SK-N-SH (cell line): ENCODE data around the gene TAF5. TPM values are rescaled to one million over a fixed set of nuclear protein-coding genes. Genes with fewer than 3 reads are reported as not detected.

Source experiments
- CTCF ChIA-PET: fragments of 300-600, 350-600 bp; formaldehyde crosslinking; extraction: SDS; loops from one replicate; lab custom pipeline; 2021; lab: Yijun Ruan, JAX
- POLR2A ChIA-PET: fragments of 350-600 bp; sonication (Branson Sonifier 250); formaldehyde crosslinking; extraction: SDS; loops from one replicate; lab custom pipeline; 2020; ENCODE audit warnings: antibody characterized with exemption, inconsistent platforms; lab: Yijun Ruan, JAX
- DNase-seq: peaks from one replicate; pipeline ENCODE4 v3.0.0; 2012
- H2AFZ ChIP-seq: fragments of 200-600 bp; sonication (generic); 2 replicates; pipeline ENCODE4 v1.8.1; 2016; ENCODE audit warnings: antibody characterized with exemption, mild to moderate bottlenecking, low read depth
- H3F3A ChIP-seq: fragments of 200-600 bp; sonication (generic); replicated peaks from 2 replicates; pipeline ENCODE3; 2016; ENCODE audit warnings: antibody characterized with exemption, mild to moderate bottlenecking; ENCODE audit not compliant: insufficient read depth
- H3K27ac ChIP-seq, 2 experiments: fragments of 200-500 bp in 1 of 2; fragments of 200-600 bp in 1 of 2; sonication (Bioruptor generic) in 1 of 2; sonication (generic), shearing (Covaris generic) in 1 of 2; 2 replicates each; pipeline versions ENCODE4 v1.5.1 to v1.6.1; 2014 to 2016; ENCODE audit warnings: low read depth in 2 of 2, inconsistent platforms in 1 of 2, low read length in 1 of 2, mild to moderate bottlenecking in 1 of 2, mixed read lengths in 1 of 2
- H3K27me3 ChIP-seq: fragments of 200-600 bp; sonication (generic), shearing (Covaris generic); 2 replicates; pipeline ENCODE4 v1.6.1; 2016; ENCODE audit warnings: mixed run types; ENCODE audit not compliant: insufficient read depth
- H3K36me3 ChIP-seq, 2 experiments: fragments of 200-500 bp in 1 of 2; fragments of 200-600 bp in 1 of 2; sonication (Bioruptor generic) in 1 of 2; sonication (generic) in 1 of 2; replicated peaks in 1 of 2; 2 replicates each; pipeline versions ENCODE3 to v1.5.1; 2014 to 2016; ENCODE audit warnings: low read length in 1 of 2, mild to moderate bottlenecking in 1 of 2; ENCODE audit not compliant: insufficient read depth in 2 of 2, control insufficient read depth in 1 of 2
- H3K4me1 ChIP-seq, 2 experiments: fragments of 200-500 bp in 1 of 2; fragments of 200-600 bp in 1 of 2; sonication (Bioruptor generic) in 1 of 2; sonication (generic), shearing (Covaris generic) in 1 of 2; 2 replicates each; pipeline versions ENCODE4 v1.5.1 to v1.6.1; 2014 to 2016; ENCODE audit warnings: low read depth in 1 of 2, low read length in 1 of 2, mixed run types in 1 of 2; ENCODE audit not compliant: insufficient read depth in 2 of 2, control insufficient read depth in 1 of 2
- H3K4me2 ChIP-seq: fragments of 200-600 bp; sonication (generic), shearing (Covaris generic); 2 replicates; pipeline ENCODE4 v1.6.1; 2017; ENCODE audit warnings: mixed run types
- H3K4me3 ChIP-seq, 2 experiments: fragments of 200-500 bp in 1 of 2; fragments of 200-600 bp in 1 of 2; sonication (Bioruptor generic) in 1 of 2; sonication (generic), shearing (Covaris generic) in 1 of 2; 2 replicates each; pipeline versions ENCODE4 v1.5.1 to v1.8.1; 2014 to 2016; ENCODE audit warnings: low read depth in 2 of 2, inconsistent platforms in 1 of 2, low read length in 1 of 2, mild to moderate bottlenecking in 1 of 2, mixed read lengths in 1 of 2, moderate library complexity in 1 of 2
- H3K79me2 ChIP-seq: fragments of 200-600 bp; sonication (generic); 2 replicates; pipeline ENCODE4 v1.8.1; 2017; ENCODE audit warnings: mild to moderate bottlenecking; ENCODE audit not compliant: insufficient read depth
- H3K9ac ChIP-seq: fragments of 200-600 bp; sonication (generic); 2 replicates; pipeline ENCODE4 v1.6.1; 2017; ENCODE audit warnings: mixed run types
- H3K9me2 ChIP-seq: fragments of 200-600 bp; sonication (generic); 2 replicates; pipeline ENCODE4 v1.6.1; 2017; ENCODE audit warnings: mixed run types
- H3K9me3 ChIP-seq: fragments of 200-600 bp; sonication (generic); 2 replicates; pipeline ENCODE4 v1.6.1; 2017; ENCODE audit warnings: mixed run types, mild to moderate bottlenecking, moderate library complexity
- H4K20me1 ChIP-seq: fragments of 200-600 bp; sonication (generic); 2 replicates; pipeline ENCODE4 v1.6.1; 2017; ENCODE audit warnings: mild to moderate bottlenecking, mixed run types; ENCODE audit not compliant: insufficient read depth
- ELF1 ChIP-seq: IDR thresholded peaks from 2 replicates; pipeline ENCODE4 v1.4.0; 2012
- MEF2A ChIP-seq: IDR thresholded peaks from 2 replicates; pipeline ENCODE4 v1.4.0; 2012; ENCODE audit warnings: low read depth, borderline replicate concordance
- NRF1 ChIP-seq: IDR thresholded peaks from 2 replicates; pipeline ENCODE4 v1.6.1; 2012; ENCODE audit warnings: low read depth, mild to moderate bottlenecking, low read length
- POLR2AphosphoS5 ChIP-seq: IDR thresholded peaks from 2 replicates; pipeline ENCODE4 v1.6.1; 2012; ENCODE audit warnings: low read depth, low read length
- SIN3A ChIP-seq: IDR thresholded peaks from 2 replicates; pipeline ENCODE4 v1.6.1; 2012; ENCODE audit warnings: low read depth, mild to moderate bottlenecking, low read length, moderate library complexity, borderline replicate concordance
- TAF1 ChIP-seq: IDR thresholded peaks from 2 replicates; pipeline ENCODE4 v1.6.1; 2012; ENCODE audit warnings: low read depth, mild to moderate bottlenecking, low read length, moderate library complexity, borderline replicate concordance
- USF2 ChIP-seq: fragments of 150-350 bp; IDR thresholded peaks from 2 replicates; pipeline ENCODE4 v1.6.1; 2017; ENCODE audit warnings: antibody characterized with exemption, low read length, low read depth, borderline replicate concordance
- WGBS: methylation state at CpG from one replicate; pipeline ENCODE4 v1.1.6; 2017; ENCODE audit warnings: low lambda C conversion rate; 5-methylcytosine and 5-hydroxymethylcytosine counted together
- polyA plus RNA-seq, 3 experiments: library from polyadenylated mRNA; depleted of rRNA; stranded (reverse); fragments of >200 nt; gene quantifications; 2 replicates each; pipeline ENCODE4 v1.2.3, GENCODE V29; 2012
- TF ChIP-seq, protein P1 (sequence below): IDR thresholded peaks from 2 replicates; pipeline ENCODE4; 2012
- TF ChIP-seq, protein P2 (sequence below): fragments of 150-350 bp; IDR thresholded peaks from 2 replicates; pipeline ENCODE4 v1.6.1; 2016; ENCODE audit warnings: mild to moderate bottlenecking, low read depth, low read length

The TAF5 gene
- polyA plus RNA-seq, 1 of the 3 experiments (the other 2 are of a cell fraction) = 1.3 TPM

DNA sequence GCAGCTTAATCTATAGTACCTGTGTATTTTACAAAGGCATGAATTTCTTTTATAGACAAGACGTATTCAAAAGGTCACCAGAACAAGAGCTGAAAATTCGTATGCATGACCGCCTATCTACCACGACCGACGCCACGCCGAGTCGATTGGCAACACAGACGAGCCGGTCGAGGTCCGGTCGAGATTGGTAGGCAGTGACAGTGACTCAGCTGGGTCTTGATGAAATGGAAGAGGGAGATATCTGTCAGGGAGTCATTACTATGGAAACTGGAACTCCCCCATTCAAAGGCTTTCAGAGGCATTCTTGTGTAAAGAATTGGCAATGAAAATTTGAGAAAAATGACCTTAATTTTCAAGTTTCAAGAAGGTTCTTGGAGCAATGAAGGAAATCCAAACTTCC, 26.4 kb downstream of the TAF5 start:
- Histone ChIP-seq H3K4me2 (0 out of 2 replicates have a peak overlapping the region, but pooled peaks have one; percentile 96), H3K27me3 (no peaks in the 10 kb centered on the region)
- no peak for DNase-seq

GRCh38 chr10:103395754-103396066, 27.9 kb downstream of the TAF5 start:
- peaks cover 56 to 59% of the 10 kb centered on the region in 2 experiments for H3K36me3 ChIP-seq
- ChIA-PET CTCF (interaction anchor here (0.6 to 1.8 kb wide), 7 partner anchors 9 to 91 kb away, joined by 3 to 6 read pairs (median 3); no protein-coding TSS in a partner anchor), POLR2A (interaction anchor here (1.2 to 1.6 kb wide), 2 partner anchors 45 to 90 kb away, joined by 3 to 6 read pairs; partner anchors contain the start of gene PCGF6)
- H3F3A ChIP-seq = no peaks in the 10 kb centered on the region
- peaks cover 8% of the 10 kb centered on the region for H4K20me1 ChIP-seq
- H3K9ac ChIP-seq = peak overlapping the region; percentile 91
- H3K27me3 ChIP-seq = no peaks in the 10 kb centered on the region
- peaks cover 6 to 13% of the 10 kb centered on the region in 2 experiments; a peak in 3 of 4 replicates for H3K4me1 ChIP-seq
- 4% methylated on average over 10 of the region's 11 CpGs for WGBS
- peak overlapping the region; percentile 96 for H3K4me2 ChIP-seq
- no peak for TF ChIP-seq MEF2A
- TF ChIP-seq TAF1 = no peak
- TF ChIP-seq SIN3A = no peak
- H3K79me2 ChIP-seq = peaks cover 89% of the 10 kb centered on the region
- peak overlapping the region; percentile 84 for H2AFZ ChIP-seq
- no peaks in the 10 kb centered on the region for H3K9me3 ChIP-seq
- H3K27ac ChIP-seq = peak overlapping the region; percentile 72 to 73
- no peaks in the 10 kb centered on the region for H3K9me2 ChIP-seq
- peak overlapping the region; percentile 89 to 99 for H3K4me3 ChIP-seq
- no peak for DNase-seq

More for the DNA sequence above, 26.4 kb downstream of the TAF5 start:
- H3K9ac ChIP-seq = no peak overlapping the region
- peaks cover 1% of the 10 kb centered on the region for H3F3A ChIP-seq
- WGBS = 87% methylated on average over 14 of the region's 14 CpGs
- peaks cover 88% of the 10 kb centered on the region for H3K79me2 ChIP-seq
- no peaks in the 10 kb centered on the region for H3K9me3 ChIP-seq
- H3K36me3 ChIP-seq = peaks cover 43 to 56% of the 10 kb centered on the region in 2 experiments
- no peaks in the 10 kb centered on the region for H3K9me2 ChIP-seq
- no peak overlapping the region for H3K27ac ChIP-seq
- POLR2A ChIA-PET = no interaction called here
- TF ChIP-seq NRF1 (no peak), ELF1 (no peak), POLR2AphosphoS5 (no peak), USF2 (no peak)
- TF ChIP-seq, protein P1, sequence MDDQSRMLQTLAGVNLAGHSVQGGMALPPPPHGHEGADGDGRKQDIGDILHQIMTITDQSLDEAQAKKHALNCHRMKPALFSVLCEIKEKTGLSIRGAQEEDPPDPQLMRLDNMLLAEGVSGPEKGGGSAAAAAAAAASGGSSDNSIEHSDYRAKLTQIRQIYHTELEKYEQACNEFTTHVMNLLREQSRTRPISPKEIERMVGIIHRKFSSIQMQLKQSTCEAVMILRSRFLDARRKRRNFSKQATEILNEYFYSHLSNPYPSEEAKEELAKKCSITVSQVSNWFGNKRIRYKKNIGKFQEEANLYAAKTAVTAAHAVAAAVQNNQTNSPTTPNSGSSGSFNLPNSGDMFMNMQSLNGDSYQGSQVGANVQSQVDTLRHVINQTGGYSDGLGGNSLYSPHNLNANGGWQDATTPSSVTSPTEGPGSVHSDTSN = no peak
- TF ChIP-seq, protein P2, sequence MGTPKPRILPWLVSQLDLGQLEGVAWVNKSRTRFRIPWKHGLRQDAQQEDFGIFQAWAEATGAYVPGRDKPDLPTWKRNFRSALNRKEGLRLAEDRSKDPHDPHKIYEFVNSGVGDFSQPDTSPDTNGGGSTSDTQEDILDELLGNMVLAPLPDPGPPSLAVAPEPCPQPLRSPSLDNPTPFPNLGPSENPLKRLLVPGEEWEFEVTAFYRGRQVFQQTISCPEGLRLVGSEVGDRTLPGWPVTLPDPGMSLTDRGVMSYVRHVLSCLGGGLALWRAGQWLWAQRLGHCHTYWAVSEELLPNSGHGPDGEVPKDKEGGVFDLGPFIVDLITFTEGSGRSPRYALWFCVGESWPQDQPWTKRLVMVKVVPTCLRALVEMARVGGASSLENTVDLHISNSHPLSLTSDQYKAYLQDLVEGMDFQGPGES = no peak
- peaks cover 6 to 13% of the 10 kb centered on the region in 2 experiments; a peak in 3 of 4 replicates for H3K4me1 ChIP-seq
- CTCF ChIA-PET = interaction anchor here (0.7 kb wide), 1 partner anchor 24 kb away, joined by 3 read pairs; no protein-coding TSS in a partner anchor
- no peak overlapping the region for H2AFZ ChIP-seq
- H4K20me1 ChIP-seq = peaks cover 12% of the 10 kb centered on the region
- H3K4me3 ChIP-seq = no peak overlapping the region
